GM19351 (cell line): Measurements from ENCODE around the gene DLG2.

Experiments used
- ATAC-seq: cut with Tn5 transposase; IDR thresholded peaks from one replicate; pipeline ENCODE4 v1.9.1; 2021; ENCODE audit warnings: mild to moderate bottlenecking, moderate library complexity; ENCODE audit not compliant: unreplicated experiment

Gene DLG2

DNA sequence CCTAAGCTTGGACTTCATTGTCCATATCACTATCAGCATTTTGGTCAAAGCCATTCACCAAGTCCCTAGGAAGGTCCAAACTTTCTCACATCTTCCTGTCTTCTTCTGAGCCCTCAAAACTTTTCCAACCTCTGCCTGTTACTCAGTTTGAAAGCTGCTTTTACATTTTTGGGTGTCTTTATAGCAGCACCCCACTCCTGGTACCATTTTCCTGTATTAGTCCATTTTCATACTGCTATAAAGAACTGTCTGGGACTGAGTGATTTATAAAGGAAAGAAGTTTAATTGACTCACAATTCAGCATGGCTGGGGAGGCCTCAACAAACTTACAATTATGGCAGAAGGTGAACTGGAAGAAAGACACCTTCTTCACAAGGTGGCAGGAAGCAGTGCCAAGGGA is 1624.0 kb downstream of the DLG2 start:
- no peak for ATAC-seq

DNA sequence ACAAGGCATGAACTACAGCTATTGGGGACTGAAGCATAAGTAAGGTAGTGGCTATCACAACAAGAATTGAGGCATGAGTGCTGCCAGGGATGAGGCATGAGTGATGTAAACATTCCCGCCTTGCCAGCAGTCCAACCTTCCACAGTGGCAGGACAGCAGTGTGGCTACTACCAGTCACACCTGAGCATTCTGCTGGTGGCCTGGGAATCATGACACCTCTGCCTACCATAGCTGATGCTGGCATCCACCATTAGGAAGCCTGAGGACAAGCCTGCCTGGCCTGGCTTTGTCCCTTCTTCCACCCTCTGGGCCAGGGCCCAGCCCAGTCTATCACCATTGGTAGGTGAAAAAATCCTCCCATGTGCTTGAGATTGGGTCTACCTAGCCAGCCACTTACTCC is 1628.2 kb downstream of the DLG2 start:
- ATAC-seq: no peak

DNA sequence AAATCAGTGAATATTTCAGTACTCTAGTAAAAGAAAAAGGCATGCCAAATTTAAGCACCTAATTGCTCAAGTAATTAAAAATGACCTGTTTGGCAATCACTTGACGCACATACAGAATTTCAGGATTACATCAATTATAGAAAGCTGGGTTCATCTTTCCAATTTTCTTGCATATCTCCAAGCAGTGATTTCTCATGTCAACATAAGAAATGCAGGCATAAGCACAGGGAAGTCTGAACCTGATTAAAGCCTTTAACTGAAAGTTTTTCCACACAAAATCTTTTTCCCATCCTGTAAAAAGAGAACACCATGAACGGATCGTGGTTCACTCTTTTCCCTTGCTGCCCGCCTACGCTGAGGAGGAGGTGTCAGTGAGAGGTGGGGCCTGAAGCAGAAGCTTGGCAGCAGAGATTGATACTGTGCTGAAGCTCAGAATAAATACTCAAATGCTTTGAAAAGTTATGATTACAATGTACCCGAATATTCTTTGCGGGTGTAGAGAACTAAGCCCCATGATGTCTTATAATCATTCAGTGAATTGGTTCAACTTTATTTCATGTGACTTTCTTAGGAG is 1636.9 kb downstream of the DLG2 start:
- ATAC-seq: no peak

DNA sequence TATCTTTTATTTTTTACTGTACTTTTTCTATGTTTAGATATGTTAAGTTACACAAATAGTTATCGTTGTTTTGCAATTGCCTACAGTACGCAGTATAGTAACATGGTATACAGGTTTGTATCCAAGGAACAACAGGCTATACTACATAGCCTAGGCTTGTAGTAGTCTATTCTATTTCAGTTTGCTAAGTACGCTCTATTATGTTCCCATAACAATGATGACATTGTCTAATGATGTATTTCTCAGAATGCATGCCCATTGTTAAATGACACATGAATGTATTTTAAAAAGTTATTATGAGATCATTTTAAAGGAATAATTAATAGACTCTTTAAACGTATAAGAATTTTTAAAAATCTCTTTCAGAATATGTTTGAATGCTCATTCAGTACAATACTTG is 1644.3 kb downstream of the DLG2 start:
- no peak for ATAC-seq

DNA sequence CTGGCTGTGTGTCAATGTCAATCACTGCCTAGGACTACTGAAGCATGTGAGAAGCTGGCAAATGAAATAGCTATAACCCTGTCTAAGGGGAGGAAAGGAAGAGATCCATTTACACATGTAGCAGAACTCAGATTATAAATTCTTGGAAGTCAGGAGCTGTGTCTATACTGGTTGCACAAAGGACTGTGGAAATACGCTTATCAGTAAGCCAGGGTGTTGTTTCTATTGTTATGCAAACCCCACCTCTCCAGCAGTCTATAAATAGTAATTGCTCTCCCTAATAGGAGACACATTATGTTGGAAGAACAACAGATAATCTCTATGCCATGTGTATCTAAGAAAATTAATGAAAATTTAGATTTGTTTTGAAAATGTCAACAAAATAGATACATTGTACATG is 1647.6 kb downstream of the DLG2 start:
- ATAC-seq: no peak

DNA sequence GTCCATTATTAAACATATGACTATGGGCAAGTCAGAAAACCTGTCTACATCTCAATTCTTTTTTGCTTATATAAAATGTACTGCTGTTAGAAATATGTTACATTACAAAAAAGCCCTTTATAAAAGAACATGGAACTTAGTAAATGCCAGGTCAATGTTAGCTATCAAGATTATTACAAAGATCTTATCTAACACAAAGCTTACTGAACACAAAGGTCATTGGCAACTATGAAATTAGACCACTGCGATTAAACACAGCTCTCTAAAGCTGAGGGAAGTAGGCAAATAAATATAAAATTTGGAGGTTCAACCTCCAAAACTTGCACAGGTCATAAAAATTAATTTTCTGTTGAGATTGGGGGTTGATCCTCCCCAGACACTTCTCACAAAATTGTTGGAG is 1648.2 kb downstream of the DLG2 start:
- ATAC-seq: no peak

DNA sequence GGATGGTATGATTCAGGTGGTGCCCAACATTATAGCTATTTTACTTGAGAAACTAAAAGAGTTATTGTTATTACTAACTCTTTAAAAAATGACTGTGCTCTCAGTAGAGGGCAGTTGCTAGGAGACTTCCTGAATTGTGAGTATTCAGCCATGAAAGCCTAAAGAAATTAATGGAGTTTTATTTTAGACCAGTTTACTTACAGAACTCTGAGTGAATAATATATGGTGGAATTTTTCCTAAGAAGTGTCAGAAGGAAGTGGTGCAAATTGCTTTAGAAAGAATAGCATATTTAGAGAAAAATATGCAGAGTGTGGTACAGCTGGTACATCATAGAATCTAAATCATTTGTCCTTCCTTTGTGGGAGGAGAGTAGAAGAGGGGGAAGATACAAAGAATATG is 1651.1 kb downstream of the DLG2 start:
- no peak for ATAC-seq

DNA sequence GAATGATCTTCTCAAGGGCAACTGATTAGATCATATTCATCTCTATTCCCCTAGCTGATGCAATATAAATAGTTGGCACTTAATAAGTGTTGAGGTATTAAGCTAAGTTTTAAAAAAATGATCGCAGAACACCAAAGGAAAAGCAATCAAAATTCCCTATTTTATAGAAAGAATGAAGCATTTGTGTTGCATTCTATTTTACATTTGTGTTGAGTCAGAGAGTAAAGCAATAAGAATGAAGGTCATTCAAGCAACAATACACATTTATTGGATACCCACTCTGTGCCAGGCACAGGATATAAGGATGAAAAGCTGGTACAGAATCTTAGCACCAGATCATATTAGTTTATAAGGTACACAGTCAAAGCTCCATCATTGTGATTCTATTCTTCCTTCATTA is 1654.6 kb downstream of the DLG2 start:
- ATAC-seq: no peak

DNA sequence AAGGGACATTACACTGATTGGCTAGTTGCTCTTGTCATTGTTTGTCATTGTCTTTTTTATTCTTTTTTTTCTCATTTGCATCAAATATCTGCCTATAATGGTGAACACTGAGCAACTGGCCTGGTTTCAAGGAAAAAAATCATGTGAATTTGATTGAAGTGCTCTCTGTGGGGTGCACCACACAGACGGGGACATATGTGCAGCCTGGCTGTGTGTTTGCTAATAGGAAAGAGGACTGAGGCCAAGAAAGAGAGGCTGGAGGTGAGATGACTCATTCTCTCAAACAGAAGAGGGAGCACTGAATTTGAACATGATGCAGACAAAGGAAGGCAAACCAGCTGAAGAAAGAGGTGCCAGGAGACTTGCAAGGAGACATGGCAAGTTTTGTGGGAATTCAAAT is 1656.1 kb downstream of the DLG2 start:
- peak; percentile 43 for ATAC-seq

DNA sequence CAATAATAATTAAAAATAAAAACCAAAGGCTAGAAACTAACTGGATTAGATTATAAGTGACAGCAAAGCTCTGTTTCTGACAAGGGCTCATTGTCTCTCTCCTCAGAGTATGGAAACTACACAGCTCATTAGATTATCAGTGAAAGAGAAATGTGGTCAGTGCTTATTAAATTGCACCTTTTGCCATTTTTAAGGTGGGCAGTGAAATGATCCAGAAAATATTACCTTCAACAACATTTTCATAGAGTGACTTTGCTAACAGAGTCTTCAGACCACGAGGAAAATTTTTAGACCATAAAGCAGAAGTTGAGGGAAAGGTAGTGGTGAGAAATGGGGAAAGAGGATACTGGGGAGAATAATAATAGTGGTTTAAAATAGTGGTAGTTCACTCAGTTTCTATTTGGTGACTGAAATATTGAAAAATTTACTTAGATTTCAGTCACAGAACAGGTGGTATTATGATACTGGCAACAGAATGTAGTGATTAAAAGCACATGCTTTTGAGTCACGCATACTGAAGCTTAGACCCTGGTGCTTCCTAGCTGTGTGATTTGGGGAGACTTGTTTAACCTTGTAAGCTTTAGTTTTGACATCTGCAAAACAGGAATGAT is 1657.0 kb downstream of the DLG2 start:
- ATAC-seq: peak; percentile 84

DNA sequence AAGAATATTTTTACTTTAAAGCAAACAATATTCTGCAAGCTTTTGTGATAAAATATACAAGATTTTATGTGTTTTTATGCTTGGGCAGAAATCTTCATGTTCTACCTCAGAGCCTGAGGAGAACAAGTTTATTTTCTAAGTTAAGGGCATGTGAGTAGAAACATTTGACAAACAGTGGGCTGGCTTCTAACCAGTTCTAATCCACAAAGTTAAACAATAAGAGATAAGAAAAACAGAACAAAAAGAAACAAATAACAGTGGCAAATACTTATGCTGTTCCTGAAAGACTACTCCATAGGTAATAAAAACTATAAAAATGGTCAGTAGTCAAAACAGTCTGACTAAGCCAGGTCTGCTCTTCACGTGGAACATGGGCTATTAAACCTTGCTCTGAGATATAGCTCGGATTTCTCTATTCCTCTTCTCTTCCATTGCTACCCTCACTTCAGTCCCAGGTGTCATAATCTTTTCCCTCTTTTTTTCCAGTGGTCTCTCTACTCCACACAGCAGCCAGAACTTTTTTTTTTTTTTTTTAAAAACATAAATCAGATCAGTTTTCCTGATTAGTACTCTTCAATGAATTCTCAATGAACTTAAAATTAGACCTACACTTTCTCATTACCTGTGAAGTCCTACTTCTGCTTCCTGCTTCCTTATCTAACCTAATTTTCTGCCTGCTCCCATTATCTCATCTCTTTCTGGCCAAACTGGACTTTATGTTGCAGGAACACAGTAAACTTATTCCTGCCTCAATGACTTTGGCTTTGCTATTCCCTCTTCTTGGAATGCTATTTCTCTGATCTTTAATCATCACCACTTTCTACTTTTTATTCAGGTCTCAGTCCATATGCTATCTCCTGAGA is 1669.9 kb downstream of the DLG2 start:
- no peak for ATAC-seq

DNA sequence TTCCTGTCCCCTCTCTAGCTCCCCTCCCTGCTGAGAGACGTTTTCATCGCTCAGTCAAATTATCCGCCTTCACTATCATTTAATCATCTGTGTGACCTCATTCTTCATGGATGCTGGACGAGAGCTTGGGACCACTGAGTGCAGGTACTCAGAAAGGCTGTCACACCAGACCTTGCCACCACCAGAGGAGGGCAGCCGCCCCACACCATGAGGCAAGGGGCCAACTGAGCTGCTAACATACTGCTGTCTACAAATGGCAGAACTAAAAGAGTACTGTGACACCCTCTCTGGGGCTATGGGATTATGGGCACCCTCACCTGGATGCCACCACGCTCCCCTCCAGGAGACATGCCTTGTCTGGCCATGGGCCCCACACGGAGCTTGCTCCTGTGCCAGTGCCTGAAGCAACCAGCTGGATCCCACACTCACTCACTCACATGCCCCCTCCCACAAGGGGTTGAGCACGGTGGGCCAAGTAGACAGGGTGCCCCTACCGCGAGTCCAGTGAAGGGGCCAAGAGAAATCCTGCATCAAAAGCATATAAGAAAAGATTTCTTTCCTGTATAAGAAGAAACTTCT is 1670.9 kb downstream of the DLG2 start:
- ATAC-seq: no peak

DNA sequence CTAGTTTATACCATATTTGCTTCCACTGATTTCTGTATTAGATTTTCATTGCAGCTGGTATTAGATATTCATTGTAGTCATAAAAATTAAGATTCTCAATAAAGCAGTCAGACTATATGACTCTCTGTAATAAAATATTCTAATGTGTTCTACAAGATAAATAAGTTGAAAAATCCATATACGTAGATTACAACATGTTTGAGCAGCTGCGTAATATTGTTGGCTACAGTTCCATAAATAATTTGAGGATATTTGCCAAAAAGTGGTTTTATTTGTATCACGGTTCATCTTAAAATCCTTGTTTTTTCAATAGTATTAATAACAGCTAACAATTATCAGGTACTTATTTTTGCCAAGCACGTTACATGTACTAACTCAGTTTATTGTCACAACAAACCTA is 1672.4 kb downstream of the DLG2 start:
- ATAC-seq: no peak

DNA sequence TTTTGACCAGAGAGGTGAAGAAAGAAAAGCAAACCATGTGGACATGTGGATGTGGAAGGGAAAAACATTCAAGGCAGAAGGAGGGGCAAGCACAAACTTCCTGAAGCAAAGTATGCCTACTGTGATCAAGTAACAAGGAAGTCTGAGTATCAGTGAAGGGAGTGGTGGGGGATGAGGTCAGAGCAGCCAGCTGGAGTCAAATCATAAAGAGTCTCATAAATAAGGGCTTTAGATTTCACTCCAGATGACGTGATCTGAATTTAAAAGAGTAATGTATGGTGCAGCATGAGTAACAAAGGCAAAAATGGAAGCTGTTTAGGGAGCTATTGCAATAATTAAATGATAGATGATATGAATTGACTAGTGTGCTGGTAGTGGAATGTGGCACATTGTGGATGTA is 1675.6 kb downstream of the DLG2 start:
- no peak for ATAC-seq

DNA sequence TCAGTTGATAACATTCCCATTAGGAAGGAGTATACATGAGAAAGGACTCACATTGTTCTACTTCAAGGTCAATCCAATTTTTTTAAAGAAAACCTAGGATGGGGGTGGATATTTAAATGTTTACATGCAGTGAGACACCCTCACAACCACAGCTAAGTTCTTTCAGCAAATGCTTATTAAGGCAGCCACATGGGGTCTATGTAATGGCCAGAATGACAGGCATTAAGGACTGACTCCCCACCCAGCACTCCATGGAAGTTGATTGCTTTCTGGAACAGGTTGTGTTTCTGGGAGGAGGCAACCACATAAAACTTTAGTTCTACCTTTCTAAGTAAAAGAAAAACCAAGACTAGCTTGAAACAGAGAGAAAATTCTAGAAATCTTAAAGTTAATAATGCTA is 1678.9 kb downstream of the DLG2 start:
- no peak for ATAC-seq

DNA sequence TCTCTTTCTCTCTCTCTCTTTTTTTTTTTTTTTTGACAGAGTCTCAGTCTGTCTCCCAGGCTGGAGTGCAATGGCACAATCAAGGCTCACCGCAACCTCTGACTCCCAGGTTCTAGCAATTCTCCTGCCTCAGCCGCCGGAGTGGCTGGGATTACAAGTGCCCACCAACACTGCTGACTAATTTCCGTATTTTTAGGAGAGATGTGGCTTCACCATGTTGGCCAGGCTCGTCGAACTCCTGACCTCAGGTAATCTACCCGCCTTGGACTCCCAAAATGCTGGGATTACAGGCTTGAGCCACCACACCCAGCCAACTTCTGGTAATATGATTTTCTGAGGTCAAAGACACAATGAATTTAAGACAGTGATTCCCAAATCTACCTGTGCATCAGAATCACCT is 1681.2 kb downstream of the DLG2 start:
- no peak for ATAC-seq

DNA sequence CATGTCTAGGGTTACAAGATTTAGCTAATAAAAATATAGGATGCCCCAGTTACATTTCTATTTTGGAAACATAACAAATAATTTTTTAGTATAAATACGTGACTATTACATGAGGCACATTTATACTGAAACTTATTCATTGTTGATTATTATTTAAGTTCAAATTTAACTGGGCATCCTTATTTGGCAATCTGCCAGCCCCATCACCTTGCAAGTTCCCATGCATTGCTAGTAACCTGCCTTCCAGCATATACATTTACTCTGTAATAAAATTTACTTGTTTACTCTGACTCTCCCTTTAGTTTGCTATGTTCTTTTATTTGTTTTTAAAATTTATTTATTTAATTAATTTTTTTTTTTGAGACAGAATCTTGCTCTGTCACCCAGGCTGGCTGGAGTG is 1686.1 kb downstream of the DLG2 start:
- no peak for ATAC-seq

DNA sequence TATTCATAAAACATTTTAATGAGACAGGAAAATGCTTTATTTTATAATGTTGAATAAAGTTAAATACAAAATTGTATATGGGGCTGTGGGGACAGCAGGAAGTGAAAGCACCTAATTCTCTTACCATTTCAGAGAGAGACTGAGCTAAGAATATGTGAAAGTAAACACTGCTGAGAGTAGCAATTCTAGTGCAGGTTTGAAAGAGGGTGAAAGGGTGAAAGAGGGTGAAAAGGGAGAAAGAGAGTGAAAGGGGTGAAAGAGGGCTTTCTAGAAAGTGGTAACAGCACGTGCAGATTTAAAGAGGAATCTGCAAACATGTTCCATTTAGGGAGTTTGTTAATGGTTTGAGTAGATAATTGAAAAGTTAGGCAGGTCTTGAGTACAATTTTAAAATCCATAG is 1689.0 kb downstream of the DLG2 start:
- ATAC-seq: peak; percentile 84

DNA sequence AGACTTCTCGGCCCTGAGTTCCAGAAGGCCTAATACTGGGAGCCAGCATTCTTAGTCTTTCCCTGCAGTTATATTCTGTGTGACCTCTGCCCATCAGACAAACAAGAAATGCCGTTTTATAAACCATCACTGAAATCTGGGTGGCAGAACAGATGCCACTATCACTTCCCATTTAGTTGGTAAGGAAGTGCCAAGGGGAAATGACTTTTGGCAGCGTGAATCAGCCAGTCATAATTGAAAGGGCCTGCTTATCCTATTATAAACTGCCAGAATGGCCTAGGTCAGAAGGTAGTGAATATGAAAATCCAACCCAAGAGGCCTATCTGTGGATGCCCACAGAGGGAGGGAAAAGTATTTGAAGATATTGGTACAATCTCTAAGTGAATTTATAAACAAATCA is 1694.1 kb downstream of the DLG2 start:
- ATAC-seq: no peak

DNA sequence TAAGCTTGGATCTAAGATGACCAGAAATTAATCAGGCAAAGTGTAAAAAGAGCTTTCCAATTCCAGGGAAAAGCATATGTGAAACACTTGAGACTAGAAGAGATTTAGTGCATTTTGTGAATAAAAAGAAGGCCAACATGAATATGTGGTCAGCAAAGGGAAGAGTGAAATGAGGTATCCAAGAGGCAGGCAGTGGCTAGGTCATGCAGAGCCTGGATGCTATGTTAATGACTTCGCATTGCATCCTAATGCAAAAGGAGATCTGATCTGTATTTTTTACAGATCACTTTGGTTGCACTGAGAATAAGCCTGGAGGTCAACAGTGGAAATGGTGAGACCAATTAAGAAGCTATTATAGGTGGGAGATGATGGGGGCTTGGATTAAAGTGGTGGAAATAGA is 1699.7 kb downstream of the DLG2 start:
- no peak for ATAC-seq

DNA sequence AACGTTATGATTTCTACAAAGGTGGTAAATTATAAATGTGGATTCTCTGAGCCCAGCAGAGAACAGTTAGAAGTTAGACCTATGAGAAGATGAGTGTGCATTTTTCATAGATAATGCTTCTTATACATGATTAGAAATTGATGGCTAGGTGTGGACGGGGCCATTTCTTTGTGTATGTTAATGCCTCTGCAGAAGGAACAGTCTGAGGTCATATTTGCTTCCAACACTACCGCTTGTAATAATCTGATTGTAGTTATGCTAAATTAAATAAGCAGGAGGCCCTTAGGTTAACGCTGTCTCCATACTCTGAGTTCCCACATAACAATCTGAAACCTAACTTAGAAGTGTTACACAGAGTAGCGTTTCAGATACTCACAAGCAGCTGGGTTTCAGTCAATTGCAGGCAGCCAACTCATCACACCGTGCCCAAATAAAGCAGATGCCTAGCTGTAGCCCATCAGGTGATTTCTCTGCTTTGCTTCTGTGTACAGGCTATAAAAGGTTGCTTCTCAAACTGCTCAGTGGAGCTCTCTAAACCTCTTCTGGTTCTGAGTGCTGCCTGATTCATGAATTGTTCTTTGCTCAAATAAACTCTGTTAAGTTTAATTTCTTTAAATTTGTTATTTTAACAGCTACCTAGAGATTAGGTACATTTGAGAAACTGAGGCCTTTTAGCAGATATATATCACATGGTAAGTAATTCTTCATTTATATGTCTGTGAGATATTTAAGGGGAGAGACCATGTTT is 1702.2 kb downstream of the DLG2 start:
- no peak for ATAC-seq
